Coronary artery (tissue), 2 donors: ENCODE data around the gene UQCC5.

Experiments used
- DNase-seq: peaks from one replicate; pipeline ENCODE4 v3.0.0-alpha.2; 2017; ENCODE audit warnings: low spot score
- H3K27ac ChIP-seq, 2 donors: fragments of 200-600 bp; sonication (generic); one replicate each; pipeline ENCODE4 v1.5.1; 2016 to 2019
- H3K4me3 ChIP-seq: fragments of 200-600 bp; sonication (generic); 2 replicates; pipeline ENCODE4 v1.5.1; 2016; ENCODE audit warnings: mild to moderate bottlenecking, moderate library complexity
- TF ChIP-seq, protein P1 (sequence below): fragments of 200-600 bp; sonication (generic); IDR thresholded peaks from one replicate; pipeline ENCODE4 v1.5.1; 2019; ENCODE audit warnings: antibody characterized with exemption

The UQCC5 gene

DNA sequence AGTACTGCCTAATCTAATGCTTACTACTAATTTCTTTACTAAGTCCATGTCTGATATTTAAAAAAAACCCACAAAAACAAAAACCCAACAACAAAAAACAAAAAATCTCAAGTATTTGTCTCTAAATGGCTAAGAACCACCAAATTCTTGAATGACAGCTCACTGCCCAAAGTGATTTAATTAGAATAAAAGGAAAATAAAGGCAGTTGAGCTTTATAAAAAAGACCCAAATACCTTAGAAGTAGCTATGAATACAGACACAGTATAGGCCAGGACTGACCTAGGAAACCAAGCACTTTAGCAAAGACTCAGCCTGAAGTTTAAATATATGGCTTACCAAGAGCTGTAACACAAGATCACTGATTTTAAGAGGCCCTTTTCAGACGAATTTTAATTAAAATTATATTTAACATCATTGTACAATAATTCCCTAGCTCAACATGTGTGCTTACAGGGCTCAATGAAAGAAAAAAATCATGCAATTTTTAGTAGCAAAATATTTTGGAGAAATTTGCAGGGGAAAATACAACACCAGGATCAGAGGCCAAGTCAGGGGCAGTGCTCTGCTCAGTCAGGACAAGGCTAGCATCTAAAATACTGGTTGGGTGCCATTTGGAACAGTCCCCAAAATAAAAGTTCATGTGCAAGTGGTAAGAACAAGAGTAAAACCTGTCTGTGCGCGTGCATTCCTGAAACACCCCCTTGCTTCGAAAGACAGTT is 24.8 kb downstream of the UQCC5 start:
- TF ChIP-seq, protein P1, sequence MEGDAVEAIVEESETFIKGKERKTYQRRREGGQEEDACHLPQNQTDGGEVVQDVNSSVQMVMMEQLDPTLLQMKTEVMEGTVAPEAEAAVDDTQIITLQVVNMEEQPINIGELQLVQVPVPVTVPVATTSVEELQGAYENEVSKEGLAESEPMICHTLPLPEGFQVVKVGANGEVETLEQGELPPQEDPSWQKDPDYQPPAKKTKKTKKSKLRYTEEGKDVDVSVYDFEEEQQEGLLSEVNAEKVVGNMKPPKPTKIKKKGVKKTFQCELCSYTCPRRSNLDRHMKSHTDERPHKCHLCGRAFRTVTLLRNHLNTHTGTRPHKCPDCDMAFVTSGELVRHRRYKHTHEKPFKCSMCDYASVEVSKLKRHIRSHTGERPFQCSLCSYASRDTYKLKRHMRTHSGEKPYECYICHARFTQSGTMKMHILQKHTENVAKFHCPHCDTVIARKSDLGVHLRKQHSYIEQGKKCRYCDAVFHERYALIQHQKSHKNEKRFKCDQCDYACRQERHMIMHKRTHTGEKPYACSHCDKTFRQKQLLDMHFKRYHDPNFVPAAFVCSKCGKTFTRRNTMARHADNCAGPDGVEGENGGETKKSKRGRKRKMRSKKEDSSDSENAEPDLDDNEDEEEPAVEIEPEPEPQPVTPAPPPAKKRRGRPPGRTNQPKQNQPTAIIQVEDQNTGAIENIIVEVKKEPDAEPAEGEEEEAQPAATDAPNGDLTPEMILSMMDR, result no peak
- no peak overlapping the region for H3K27ac ChIP-seq
- no peak overlapping the region for H3K4me3 ChIP-seq
- DNase-seq, result no peak

GRCh38 chr3:52563984-52564383 is 27.6 kb downstream of the UQCC5 start:
- Histone ChIP-seq H3K27ac (no peak overlapping the region), H3K4me3 (no peak overlapping the region)
- no peak for DNase-seq
- TF ChIP-seq, protein P1, result no peak

- no peak overlapping the region for H3K27ac ChIP-seq
- DNase-seq, result no peak
- TF ChIP-seq, protein P1, result no peak
- H3K4me3 ChIP-seq, result no peak overlapping the region
Measured at GRCh38 chr3:52568069-52568468, 31.7 kb downstream of the UQCC5 start.

DNA sequence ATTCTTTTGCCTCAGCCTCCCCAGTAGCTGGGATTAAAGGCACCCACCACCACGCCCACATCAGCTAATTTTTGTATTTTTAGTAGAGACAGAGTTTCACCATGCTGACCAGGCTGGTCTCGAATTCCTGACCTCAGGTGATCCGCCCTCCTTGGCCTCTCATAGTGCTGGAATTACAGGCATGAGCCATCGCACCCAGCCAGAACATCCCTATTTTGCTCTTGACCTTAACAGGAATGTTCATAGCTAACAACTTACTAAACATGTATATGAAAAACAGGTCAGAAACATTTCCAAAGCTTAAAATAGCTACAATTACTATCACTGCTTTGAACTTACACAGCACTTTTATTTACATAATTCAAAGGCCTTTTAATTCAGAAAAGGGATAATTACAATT is 33.7 kb downstream of the UQCC5 start:
- no peak for DNase-seq
- no peak overlapping the region for H3K27ac ChIP-seq
- TF ChIP-seq, protein P1, result no peak

DNA sequence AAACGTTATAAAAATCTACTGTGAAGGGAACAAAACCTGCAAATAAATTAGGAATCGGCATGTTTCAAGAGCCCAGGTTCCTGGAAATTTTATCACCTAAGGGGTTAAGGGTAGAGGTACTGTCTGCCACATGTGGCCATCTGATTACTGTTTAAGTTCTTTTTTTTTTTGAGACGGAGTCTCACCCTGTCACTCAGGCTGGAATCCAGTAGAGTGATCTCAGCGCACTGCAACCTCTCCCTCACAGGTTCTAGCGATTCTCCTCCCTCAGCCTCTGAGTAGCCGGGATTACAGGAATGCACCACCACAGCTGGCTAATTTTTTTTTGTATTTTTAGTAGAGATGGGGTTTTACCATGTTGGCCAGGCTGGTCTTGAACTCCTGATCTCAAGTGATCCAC is 35.8 kb downstream of the UQCC5 start:
- H3K4me3 ChIP-seq, result no peak overlapping the region
- TF ChIP-seq, protein P1, result no peak

More for the DNA sequence above, 33.7 kb downstream of the UQCC5 start:
- H3K4me3 ChIP-seq, result no peak overlapping the region

GRCh38 chr3:52574056-52574965 is 37.9 kb downstream of the UQCC5 start:
- no peak overlapping the region for H3K27ac ChIP-seq
- TF ChIP-seq, protein P1, result no peak
- H3K4me3 ChIP-seq, result no peak overlapping the region
- DNase-seq, result no peak

More for the DNA sequence above, 35.8 kb downstream of the UQCC5 start:
- H3K27ac ChIP-seq, result no peak overlapping the region
- no peak for DNase-seq
